SKM-1 (cell line): ENCODE data around the gene ZNF423.
"Not testable (repeated sequence)": the region's sequence is repeated elsewhere in the genome, so short reads cannot be mapped to it uniquely, and the experiment has no call there.

Source experiments
- DNase-seq: peaks from one replicate; lab custom pipeline; 2025; ENCODE audit not compliant: unreplicated experiment; lab: John Stamatoyannopoulos, UW

Gene ZNF423

GRCh38 chr16:49698931-49699840, 156.7 kb downstream of the ZNF423 start:
- DNase-seq = no peak

GRCh38 chr16:49698453-49698815, 157.5 kb downstream of the ZNF423 start:
- no peak for DNase-seq

GRCh38 chr16:49697631-49698452, 158.1 kb downstream of the ZNF423 start:
- DNase-seq = no peak

- DNase-seq = no peak
Measured at GRCh38 chr16:49696414-49697101, 159.4 kb downstream of the ZNF423 start.

GRCh38 chr16:49695782-49696413, 160.0 kb downstream of the ZNF423 start:
- DNase-seq = no peak

- no peak for DNase-seq
Measured at GRCh38 chr16:49693445-49693844, 162.5 kb downstream of the ZNF423 start.

- no peak for DNase-seq
Measured at GRCh38 chr16:49690778-49691177, 165.1 kb downstream of the ZNF423 start.

GRCh38 chr16:49688036-49688697, 167.7 kb downstream of the ZNF423 start:
- DNase-seq = no peak

GRCh38 chr16:49687476-49688002, 168.4 kb downstream of the ZNF423 start:
- DNase-seq = no peak

- DNase-seq = no peak
Measured at GRCh38 chr16:49684696-49685095, 171.2 kb downstream of the ZNF423 start.

- DNase-seq = no peak
Measured at GRCh38 chr16:49682577-49683165, 173.2 kb downstream of the ZNF423 start.

- DNase-seq = no peak
Measured at GRCh38 chr16:49681217-49681883, 174.6 kb downstream of the ZNF423 start.

- no peak for DNase-seq
Measured at GRCh38 chr16:49679095-49679494, 176.8 kb downstream of the ZNF423 start.

GRCh38 chr16:49677661-49678060, 178.3 kb downstream of the ZNF423 start:
- not testable (repeated sequence) for DNase-seq

- DNase-seq = no peak
Measured at GRCh38 chr16:49675413-49675812, 180.5 kb downstream of the ZNF423 start.

GRCh38 chr16:49674990-49675389, 180.9 kb downstream of the ZNF423 start:
- no peak for DNase-seq

GRCh38 chr16:49674351-49674851, 181.5 kb downstream of the ZNF423 start:
- no peak for DNase-seq

GRCh38 chr16:49673442-49673841, 182.5 kb downstream of the ZNF423 start:
- no peak for DNase-seq

GRCh38 chr16:49672753-49673152, 183.2 kb downstream of the ZNF423 start:
- DNase-seq = no peak
